Body of pancreas (tissue), 4 donors: ENCODE data around the gene PDIA5.

Experiments
- CTCF ChIP-seq, 7 experiments: fragments of 450-650 bp in 4 of 7; fragments of 200-600 bp in 3 of 7; sonication (generic) in 3 of 7; IDR thresholded peaks; one replicate each; pipeline ENCODE4 v1.5.1; 2016 to 2019; ENCODE audit warnings: antibody characterized with exemption in 7 of 7
- POLR2A ChIP-seq, 3 donors: fragments of 450-650 bp; IDR thresholded peaks; one replicate each; pipeline ENCODE4 v1.6.1; 2016; ENCODE audit warnings: antibody characterized with exemption in 3 of 3, mild to moderate bottlenecking in 2 of 3

- TF ChIP-seq CTCF (IDR thresholded peaks at IDR 0.05) (no peak), POLR2A (IDR thresholded peaks at IDR 0.05) (no peak)
These were observed 72.7 kb downstream of the PDIA5 start for GRCh38 chr3:123139522-123139921.
